ENCODE data around the gene BCAS1. TPM values are rescaled to one million over a fixed set of nuclear protein-coding genes. Genes with fewer than 3 reads are reported as not detected.

BCAS1 gene
- total RNA-seq, 1 experiment from 2014 or later = not detected

DNA sequence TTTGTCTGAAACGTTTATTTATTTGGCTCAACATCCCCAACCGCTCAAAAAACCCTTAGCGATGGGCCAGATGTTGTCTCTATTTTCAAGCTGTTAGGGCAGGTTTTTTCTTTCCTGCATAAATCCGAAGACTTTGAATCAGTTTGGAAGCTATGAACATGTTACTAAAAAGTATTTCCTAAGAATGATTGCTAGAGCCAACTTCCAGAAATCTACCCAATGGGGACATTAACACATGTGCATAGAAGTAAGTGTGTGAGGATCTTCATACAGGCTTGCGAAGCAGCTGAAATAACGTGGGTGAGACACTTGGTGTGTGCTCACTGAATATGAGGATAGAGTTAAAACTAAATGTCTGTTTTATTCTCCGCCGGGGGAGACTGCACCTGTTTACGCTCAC is 106.8 kb downstream of the BCAS1 start:
- no peak for DNase-seq (ENCODE audit: low spot score)

DNA sequence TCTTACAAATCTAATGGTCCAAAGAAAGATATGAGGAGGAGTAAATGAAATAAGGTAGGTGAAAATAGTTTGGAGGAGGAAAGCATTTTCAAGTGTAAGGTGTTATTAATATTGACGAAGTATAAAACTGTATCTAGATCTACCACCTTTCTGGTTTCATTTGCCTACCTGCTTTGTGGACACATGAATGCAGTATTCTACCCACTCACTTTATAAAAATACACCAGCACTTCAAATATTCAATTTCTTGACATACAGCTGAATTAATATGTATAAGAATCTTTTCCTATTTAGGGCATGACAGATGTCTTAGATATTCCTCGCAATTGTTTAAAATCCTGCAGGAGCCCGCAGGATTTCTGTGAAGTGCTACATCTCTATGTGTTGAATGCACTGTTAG is 108.0 kb downstream of the BCAS1 start:
- no peak for DNase-seq (ENCODE audit: low spot score)

DNA sequence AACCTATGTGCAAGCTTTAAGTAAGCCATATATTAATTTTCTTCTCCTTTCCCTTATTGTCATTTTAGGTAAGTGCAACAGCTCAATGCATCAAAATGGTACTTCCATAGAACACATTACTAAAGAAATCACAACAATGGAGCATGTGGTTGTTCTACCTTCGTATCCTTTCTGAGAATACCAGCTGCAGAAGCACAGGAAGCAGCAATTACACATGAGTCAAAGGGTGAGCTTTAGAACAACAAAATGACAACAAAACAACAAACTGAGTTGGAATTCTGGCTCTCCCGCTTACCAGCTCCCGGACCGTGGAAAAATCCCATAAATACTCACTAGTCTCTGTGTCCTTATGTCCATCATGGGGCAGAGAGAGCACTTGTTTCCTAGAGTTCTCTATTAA is 108.9 kb downstream of the BCAS1 start:
- DNase-seq (ENCODE audit: low spot score) = no peak

DNA sequence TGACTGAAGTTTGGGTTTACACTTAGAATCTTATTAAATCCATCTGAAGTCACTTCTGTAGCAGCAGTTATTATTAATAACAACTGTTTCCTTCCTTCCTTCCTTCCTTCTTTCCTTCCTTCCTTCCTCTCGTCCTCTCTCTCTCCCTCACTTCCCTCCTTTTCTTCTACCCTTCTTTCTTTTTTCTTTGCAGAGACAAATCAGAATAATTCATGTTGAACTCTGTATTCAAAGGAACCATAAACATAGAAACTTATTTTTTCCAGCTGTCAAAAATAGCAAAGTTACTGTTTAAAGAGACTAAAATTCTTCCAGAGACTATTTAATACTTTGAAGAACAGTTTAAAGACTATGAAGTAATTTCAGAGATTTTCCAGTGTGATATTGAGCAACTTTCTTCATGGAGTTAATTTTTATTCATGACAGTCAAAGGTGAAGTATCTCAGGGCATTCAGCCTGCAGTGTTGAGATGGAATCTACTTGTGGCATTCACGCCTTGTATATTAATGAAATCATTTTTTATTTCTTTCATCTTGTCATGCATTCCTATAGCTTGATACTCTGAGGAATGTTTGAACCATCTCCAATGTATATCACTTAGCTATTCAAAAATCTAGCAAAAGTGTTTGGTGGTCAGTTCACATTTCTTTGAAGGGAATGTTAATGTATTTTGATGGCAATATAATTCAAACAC is 109.7 kb downstream of the BCAS1 start:
- DNase-seq (ENCODE audit: low spot score) = no peak

GRCh38 chr20:53959911-53960578 is 110.3 kb downstream of the BCAS1 start:
- no peak for DNase-seq (ENCODE audit: low spot score)

DNA sequence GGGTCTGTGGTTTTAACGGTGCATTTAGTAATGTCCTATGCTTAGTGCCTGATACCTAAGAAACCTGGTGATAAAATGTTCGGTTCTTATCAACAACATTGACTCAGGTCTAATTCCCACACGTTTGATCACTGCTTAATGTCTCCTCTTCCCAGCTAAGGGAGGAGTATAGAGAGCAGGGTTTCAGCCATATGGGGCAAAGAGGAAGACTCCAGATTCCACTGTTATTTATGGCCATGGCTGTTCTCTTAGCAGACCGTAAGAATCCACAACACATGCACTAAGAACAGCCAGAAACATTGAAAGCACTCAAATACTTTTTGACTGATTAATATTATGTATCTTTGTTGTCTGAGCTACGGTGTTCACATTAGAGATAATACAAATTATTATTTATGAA is 112.1 kb downstream of the BCAS1 start:
- no peak for DNase-seq (ENCODE audit: low spot score)

DNA sequence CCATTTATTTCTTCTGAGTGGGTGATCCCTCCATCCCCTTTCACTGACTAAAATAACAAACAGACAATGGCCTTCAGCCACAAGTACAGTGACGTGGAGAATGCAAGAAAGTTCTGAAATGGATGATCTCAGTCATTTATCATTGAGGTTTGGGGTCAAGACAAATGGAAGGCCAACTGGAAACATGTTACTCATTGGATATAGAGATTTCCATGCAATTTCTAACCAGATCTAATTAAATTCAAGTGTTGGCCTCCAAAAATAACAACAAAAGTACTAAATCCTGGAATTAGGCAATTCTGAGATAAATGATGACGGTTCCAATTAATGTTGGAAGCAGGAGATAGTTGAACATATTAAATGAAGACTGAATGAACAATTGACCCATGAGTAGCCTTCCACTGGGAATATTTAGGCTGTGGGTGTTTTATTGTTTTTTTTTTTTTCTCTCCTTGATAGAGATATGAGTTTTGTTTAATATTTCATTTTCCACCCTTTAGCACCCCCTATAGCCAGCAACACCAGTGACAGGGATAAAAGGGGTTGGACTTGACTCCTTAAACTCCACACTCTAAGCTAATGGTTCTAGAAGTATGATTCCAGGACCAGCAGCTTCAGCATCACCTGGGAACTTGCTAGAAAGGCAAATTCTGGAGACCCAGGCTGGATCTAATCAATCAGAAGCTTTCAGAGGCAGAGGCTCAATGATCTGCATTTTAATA is 112.8 kb downstream of the BCAS1 start:
- no peak for DNase-seq (ENCODE audit: low spot score)

DNA sequence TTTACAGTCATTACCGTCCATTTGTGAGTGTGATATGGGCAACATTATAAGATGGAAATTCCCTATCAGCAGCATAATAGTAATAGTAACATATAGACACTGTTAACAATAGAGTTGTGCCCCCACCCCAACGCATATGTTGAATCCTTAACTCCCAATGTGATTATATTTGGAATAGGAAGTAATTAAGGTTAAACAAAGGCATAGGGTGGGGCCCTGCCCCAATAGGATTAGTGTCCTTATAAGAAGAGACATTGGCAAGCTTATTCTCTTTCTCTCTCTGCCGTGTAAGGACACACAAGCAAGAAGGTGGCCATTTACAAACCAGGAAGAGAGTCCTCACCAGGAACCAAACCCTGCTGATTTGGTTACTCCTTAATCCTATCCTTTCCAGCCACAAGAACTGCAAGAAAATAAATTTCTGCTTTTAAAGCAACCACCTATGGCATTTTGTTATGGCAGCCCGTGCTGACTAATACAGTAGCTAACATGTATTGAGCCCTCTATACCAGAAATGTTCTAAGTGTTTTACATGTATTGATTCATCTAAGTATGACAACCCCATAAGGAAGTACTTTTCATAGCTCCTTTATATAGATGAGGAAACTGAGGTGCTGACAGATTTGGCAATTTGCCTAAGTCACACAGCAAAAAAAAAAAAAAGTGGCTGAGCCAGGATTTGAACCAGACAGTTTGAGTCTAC is 114.2 kb downstream of the BCAS1 start:
- DNase-seq (ENCODE audit: low spot score) = no peak

DNA sequence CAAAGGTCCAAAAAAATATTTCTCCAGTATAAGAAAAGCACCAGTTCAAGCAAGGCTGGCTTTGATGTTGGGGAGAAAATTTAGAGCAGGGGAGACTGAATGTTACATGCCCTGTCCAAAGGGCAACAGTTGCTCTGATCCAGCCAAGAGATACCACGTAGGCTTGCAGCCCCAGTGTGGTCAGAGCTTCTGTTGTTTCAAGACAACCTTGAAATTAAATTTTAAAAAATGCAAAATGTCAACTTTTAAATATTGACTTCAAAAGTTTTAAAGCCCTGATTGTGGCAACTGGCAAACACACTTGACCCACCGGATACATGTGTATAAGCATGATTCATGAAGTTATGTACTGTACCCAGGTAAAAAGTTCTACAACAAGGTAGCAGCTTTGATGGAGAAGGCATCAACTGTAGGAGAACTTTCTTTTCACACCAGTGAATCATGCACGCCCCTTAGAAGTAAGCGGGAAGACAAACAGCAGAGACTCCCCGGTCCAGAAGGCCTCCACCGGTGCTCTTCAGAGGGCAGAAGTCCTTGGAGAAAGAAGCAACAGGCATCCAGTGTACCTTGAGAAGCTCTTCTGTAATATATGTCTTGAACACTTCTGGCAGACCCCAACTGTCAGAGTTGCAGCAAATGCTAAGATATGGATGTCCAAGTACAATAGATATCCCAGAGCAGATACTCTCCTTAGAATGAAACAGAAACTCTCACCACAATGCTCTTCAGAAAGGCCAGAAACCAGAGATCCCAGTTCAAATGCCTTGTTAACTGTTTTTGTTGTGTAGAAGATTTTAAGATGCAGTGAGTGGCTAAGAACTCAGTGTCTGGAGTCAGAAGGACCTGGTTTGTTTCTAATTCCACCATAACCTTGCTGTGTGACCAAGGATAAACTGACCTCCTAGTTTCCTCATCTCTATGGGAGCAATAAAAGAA is 115.4 kb downstream of the BCAS1 start:
- no peak for DNase-seq (ENCODE audit: low spot score)

- DNase-seq (ENCODE audit: low spot score) = no peak
Measured at GRCh38 chr20:53952528-53953096, 117.8 kb downstream of the BCAS1 start.

DNA sequence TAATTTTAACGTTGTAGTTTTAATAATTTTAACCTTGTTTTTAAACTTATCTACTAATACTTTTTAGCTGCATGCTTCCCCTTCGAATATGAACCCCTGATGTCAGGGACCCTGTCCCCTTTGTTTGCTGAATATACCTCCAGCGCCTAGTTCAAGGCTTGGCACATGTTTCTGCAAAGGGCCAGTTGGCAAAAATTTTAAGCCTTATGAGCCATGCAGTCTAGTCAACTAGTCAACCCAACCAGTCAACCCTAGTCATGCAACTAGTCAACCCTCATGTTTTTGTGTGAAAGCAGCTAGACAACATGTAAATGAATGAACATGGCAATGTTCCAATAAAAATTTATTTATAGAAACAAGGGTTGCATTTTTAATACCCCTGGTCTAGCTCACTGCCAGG is 119.8 kb downstream of the BCAS1 start:
- no peak for DNase-seq (ENCODE audit: low spot score)

DNA sequence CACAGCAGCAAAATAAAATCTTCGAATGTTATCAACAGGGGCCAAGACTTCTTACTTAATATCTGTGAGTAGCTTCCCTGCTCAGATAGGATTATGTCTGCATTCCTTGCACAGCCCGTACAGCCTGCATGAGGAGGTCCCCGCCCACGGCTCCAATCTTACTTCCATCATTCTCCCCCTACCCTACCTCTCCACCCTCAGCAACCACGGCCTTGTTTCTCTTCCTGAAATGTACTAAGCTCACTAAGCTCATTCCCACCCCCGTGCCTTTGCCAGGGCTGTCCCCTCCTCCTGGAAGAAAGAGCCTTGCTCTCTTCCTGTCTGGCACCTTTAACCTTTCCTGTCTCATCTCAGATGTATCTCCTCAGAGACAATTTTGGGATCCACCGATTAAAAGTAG is 120.4 kb downstream of the BCAS1 start:
- DNase-seq (ENCODE audit: low spot score) = no peak

DNA sequence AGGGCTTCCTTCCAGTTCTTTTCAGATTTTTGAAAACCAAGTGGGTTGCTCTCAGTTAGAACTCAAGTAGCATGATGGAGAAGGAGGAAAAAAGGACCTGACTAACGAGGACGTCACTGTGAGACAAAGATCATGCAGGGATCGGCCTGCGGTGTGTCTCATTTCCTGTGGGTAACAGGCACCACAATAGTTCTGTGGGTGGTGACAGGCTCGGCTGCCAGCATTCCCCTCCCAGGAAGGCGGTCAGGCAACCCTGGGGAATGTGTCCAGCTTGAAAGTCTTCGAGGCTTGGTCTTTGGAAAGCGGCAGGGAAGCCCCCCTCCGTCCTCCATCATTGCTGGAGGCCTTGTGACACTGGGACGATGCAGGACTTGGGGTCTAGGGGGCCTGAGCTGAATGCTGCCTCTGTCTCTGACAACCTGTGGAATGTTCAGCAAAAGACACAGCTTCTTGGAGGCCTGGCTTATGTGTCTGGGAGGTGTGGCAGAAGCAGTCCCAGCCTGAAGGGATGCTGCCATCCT is 121.0 kb downstream of the BCAS1 start:
- DNase-seq (ENCODE audit: low spot score) = peak; percentile 92

DNA sequence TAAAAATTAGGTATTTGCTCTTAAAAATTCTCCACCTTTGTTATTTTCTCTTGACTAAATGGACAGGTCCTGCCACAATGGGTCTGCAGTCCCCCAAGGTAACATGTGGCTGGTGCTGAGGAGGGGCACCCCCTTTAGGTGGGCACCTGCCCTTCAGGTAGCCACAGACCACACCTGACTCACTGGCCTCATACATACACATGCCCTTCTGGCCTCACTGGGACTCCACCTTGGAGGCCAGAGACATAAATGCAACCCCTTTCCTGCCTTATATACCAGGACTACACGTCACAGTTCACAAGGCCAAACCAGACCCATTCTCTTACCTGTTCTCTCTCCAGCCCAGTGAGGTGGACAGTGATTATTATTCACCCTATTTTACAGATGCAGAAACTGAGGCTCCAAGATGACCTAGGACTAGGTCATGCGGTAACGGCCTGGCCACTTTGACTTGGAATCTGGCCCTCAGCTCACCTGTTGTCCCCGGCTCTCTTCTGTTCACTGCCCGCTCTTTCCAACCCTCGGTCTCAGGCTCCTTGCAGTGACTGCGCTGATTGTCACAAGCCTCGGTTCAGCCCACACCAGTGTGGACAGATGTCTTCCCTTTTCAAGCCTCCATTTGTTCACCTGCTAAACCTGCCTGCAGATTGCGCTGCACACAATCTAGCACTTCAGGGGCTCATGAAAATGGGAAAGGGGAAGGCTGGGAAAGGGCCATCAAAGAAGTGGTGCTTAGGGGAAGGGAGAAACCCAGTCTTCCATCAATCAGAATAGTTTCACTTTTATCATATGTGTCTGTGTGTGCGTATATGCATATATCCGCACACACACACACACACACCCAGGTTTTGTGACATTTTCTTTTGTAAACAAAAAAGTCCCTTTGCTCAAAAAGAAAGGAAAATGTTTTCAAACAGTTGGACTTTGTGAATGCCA is 121.7 kb downstream of the BCAS1 start:
- DNase-seq (ENCODE audit: low spot score) = no peak

DNA sequence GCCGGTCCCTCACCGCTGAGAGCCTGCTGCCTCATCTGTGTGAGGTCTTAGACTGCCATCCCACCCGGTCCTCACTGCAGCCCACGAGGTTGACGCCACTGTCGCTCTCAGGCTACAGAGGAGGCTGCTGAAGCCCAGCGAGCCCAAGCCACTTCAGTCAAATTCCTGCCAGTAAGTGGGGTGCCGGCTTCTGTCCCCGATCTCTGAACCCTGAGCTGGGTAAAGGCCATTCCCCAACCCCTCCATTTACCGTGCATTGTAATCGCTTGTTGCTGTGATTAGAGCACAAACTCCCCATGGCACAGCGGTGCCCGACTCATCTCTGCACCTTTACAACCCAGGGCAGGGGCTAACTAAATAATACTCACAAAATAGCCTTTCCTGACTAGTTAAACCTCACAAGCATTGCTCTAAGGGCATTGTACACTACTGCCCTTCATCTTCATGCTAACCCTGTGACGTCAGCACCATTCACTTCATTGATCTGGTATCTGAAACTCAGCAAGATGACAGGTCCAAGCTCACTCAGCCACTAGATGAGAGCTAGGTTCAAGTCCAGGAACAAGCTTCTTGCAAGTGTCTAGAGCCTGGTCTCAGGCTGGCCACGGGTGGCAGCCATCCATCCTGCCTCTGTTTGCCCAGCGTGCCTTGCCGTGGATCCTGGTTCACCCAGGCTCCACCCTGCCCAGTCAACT is 122.7 kb downstream of the BCAS1 start:
- DNase-seq (ENCODE audit: low spot score) = no peak

GRCh38 chr20:53946106-53946505 is 124.3 kb downstream of the BCAS1 start:
- no peak for DNase-seq (ENCODE audit: low spot score)

- no peak for DNase-seq (ENCODE audit: low spot score)
Measured at GRCh38 chr20:53945478-53945877, 124.9 kb downstream of the BCAS1 start.

GRCh38 chr20:53944796-53945195 is 125.6 kb downstream of the BCAS1 start:
- no peak for DNase-seq (ENCODE audit: low spot score)

All from H4 (cell line).